ENCODE data around the gene MED9. TPM values are rescaled to one million over a fixed set of nuclear protein-coding genes. Genes with fewer than 3 reads are reported as not detected.

The MED9 gene
- total RNA-seq, 1 donor from 2014 or later, result 19.3 TPM

DNA sequence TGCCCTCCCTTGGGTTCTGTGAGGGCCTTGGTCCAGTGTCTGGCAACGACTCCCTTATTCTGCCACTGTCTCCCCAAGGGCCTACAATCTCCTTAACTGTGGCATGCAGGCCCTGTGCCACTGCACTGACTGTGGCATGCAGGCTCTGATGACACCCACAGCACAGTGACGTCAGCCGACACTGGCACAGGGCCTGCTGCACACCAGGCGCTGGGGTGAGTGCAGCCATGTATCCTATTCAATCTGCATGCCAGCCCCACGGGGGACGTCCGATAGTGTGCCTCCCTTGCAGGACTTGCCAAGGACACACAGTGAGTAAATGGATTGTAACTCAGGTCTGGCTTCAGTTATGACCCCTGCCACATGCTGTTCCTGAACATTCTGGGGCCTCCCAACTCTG is 59.2 kb downstream of the MED9 start:
- H3K36me3 Mint-ChIP-seq, result no peaks in the 10 kb centered on the region
- TF ChIP-seq, protein P1, sequence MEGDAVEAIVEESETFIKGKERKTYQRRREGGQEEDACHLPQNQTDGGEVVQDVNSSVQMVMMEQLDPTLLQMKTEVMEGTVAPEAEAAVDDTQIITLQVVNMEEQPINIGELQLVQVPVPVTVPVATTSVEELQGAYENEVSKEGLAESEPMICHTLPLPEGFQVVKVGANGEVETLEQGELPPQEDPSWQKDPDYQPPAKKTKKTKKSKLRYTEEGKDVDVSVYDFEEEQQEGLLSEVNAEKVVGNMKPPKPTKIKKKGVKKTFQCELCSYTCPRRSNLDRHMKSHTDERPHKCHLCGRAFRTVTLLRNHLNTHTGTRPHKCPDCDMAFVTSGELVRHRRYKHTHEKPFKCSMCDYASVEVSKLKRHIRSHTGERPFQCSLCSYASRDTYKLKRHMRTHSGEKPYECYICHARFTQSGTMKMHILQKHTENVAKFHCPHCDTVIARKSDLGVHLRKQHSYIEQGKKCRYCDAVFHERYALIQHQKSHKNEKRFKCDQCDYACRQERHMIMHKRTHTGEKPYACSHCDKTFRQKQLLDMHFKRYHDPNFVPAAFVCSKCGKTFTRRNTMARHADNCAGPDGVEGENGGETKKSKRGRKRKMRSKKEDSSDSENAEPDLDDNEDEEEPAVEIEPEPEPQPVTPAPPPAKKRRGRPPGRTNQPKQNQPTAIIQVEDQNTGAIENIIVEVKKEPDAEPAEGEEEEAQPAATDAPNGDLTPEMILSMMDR (conservative IDR thresholded peaks at IDR 0.05), result no peak
- DNase-seq (ENCODE audit: extremely low spot score, unreplicated experiment), result no peak
- H3K27me3 Mint-ChIP-seq, result no peaks in the 10 kb centered on the region
- no peak overlapping the region for H3K27ac Mint-ChIP-seq
- no peak overlapping the region for H3K4me3 Mint-ChIP-seq
- peaks cover 17% of the 10 kb centered on the region for H3K4me1 Mint-ChIP-seq (ENCODE audit: unreplicated experiment)
- no peaks in the 10 kb centered on the region for H3K9me3 Mint-ChIP-seq

DNA sequence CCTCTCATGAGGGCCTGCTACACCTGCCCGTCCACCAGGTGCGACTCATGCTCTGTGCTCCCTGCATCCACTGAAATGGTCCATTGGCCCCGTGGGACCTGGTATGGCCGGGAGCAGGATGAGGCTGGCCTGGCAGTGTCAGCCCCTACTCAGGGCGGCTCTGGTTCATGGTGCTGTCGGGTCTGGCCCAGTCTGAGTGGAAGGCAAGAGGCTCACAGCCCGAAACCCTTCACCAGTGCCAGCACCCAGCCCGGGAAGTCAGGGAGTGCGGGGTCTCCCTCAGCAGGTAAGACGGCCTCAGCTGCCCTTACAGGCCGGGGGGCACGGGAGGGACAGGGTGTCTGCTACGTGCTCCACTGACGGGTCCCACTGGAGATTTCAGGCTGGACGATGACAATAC is 59.9 kb downstream of the MED9 start:
- no peak overlapping the region for H3K27ac Mint-ChIP-seq
- TF ChIP-seq, protein P1 (conservative IDR thresholded peaks at IDR 0.05), result no peak
- no peak overlapping the region for H3K4me3 Mint-ChIP-seq
- DNase-seq (ENCODE audit: extremely low spot score, unreplicated experiment), result no peak
- H3K36me3 Mint-ChIP-seq, result no peaks in the 10 kb centered on the region
- H3K27me3 Mint-ChIP-seq, result no peaks in the 10 kb centered on the region
- no peaks in the 10 kb centered on the region for H3K9me3 Mint-ChIP-seq
- H3K4me1 Mint-ChIP-seq (ENCODE audit: unreplicated experiment), result peaks cover 20% of the 10 kb centered on the region

DNA sequence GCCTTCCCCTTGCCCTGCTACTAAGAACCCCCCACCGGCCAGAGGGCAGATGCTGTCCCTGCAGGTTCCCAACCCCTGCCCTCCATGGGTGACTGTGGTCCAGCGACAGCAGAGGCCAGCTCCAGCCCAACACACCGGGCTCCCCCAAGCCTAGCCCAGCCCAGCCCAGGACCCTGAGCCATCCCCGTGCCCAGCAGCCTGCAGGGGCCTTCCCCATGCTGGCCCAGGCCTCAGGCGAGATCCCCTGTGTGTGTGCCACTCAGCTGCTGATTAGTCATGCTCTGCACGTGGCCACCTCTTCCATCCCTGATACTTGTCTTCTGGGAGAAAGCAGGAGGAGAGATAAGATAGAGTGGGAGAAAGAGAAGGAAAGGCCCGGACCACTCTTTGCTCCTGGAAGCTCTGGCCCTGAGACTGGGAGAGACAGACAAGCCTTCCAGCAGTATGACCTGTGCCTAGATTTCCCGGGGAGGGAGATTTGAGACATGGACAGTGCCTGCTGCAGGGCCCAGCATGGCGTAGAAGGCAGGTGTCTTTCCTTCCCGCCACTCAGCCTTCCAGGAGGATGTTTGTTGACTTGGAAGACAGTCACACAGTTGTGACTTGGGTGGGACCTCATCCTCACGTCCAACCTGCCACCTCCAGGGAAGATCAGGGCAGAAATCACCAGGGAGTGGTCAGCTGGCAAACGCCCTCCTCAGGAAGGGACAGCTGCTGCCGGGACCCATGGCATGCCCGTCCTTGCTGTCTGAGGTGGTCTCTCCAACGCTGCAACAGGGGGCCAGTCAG is 60.7 kb downstream of the MED9 start:
- TF ChIP-seq, protein P1 (conservative IDR thresholded peaks at IDR 0.05), result no peak
- DNase-seq (ENCODE audit: extremely low spot score, unreplicated experiment), result no peak
- Mint-ChIP-seq H3K27me3 (no peaks in the 10 kb centered on the region), H3K4me1 (ENCODE audit: unreplicated experiment) (peaks cover 20% of the 10 kb centered on the region), H3K36me3 (no peaks in the 10 kb centered on the region), H3K27ac (peak overlapping the region; percentile 18), H3K9me3 (no peaks in the 10 kb centered on the region), H3K4me3 (no peak overlapping the region)

DNA sequence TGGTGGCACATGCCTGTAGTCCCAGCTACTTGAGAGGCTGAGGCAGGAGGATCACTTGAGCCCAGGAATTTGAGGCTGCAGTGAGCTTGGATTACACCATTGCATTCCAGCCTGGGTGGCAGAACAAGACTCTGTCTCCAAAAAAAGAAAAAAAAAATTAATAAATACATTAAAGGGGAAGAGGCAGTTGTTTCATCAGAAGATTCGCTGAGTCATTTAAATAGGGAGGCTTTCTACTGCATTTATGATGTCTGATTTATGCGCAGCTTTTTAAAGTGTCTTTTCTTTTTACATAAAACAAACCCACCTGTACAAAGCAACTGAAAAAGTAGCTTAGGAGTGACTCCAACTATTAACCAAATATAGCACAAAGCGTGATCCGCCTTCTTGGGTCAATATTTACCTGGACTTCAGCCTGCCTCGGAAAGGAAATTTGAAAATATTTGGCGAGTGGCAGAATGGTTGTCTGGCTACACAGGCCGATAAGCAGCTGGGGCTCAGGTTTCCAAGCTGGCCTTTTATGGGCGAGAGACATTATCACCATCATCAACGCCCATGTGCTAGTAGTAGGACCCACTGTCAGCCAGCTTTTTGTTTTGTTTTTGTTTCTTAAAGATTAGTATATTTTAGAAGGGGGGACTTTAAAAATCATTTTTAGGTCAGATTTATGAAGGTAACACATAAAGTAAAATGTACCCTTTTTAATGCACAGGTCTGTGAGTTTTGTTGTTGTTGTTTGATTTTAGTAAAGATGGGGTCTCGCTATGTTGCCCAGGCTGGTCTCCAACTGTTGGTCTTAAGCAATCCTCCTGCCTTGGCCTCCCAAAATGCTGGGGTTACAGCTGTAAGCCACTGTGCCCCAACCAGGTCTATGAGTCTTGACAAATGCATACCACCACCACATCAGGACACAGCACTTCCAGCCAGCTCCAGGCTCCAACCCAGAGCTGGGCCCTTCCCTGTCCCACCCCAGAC is 61.9 kb downstream of the MED9 start:
- DNase-seq (ENCODE audit: extremely low spot score, unreplicated experiment), result no peak
- TF ChIP-seq, protein P1 (conservative IDR thresholded peaks at IDR 0.05), result no peak
- no peaks in the 10 kb centered on the region for H3K27me3 Mint-ChIP-seq
- peak overlapping the region; percentile 71 for H3K27ac Mint-ChIP-seq
- H3K4me3 Mint-ChIP-seq, result no peak overlapping the region
- H3K36me3 Mint-ChIP-seq, result peaks cover under 1% of the 10 kb centered on the region
- peaks cover 20% of the 10 kb centered on the region for H3K4me1 Mint-ChIP-seq (ENCODE audit: unreplicated experiment)
- no peaks in the 10 kb centered on the region for H3K9me3 Mint-ChIP-seq

DNA sequence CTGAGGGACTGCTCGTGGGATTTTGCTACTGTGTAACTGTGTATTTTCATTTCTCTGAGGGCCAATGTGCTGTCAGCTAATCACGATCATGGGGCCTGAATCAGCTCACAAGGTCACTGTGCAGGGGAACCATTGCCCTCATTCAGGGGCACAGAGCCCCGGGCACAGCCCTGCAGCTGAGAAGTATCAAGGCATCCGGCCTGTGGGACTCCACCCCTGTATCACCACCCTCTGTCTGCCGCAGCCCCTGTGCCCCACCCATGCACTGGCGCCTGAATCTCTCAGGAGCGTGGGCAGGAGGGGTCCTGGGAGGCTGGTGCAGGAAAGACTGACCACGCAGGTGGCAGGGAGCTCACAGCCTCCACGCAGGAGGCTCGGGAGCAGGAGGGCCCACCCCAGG is 62.8 kb downstream of the MED9 start:
- peak overlapping the region; percentile 61 for H3K27ac Mint-ChIP-seq
- no peaks in the 10 kb centered on the region for H3K27me3 Mint-ChIP-seq
- peaks cover 20% of the 10 kb centered on the region for H3K4me1 Mint-ChIP-seq (ENCODE audit: unreplicated experiment)
- no peak overlapping the region for H3K4me3 Mint-ChIP-seq
- peaks cover 3% of the 10 kb centered on the region for H3K36me3 Mint-ChIP-seq
- TF ChIP-seq, protein P1 (conservative IDR thresholded peaks at IDR 0.05), result no peak
- H3K9me3 Mint-ChIP-seq, result no peaks in the 10 kb centered on the region
- no peak for DNase-seq (ENCODE audit: extremely low spot score, unreplicated experiment)
